GM21515 (cell line): ENCODE results near the gene FAM83B.
"Not testable (repeated sequence)": the region's sequence is repeated elsewhere in the genome, so short reads cannot be mapped to it uniquely, and the experiment has no call there.

Source experiments
- ATAC-seq: cut with Tn5 transposase; IDR thresholded peaks from one replicate; pipeline ENCODE4 v1.9.1; 2021; ENCODE audit not compliant: unreplicated experiment

FAM83B gene

GRCh38 chr6:54846243-54846856, at the start of gene FAM83B:
TSS of gene FAM83B (plus strand) at chr6:54846771. CDS start at chr6:54870247, 23,476 bp downstream.
- no peak for ATAC-seq

- not testable (repeated sequence) for ATAC-seq
Measured at GRCh38 chr6:54796918-54797317, 49.7 kb upstream of the FAM83B start.

GRCh38 chr6:54800050-54800600, 46.4 kb upstream of the FAM83B start:
- no peak for ATAC-seq

GRCh38 chr6:54801244-54801643, 45.3 kb upstream of the FAM83B start:
- no peak for ATAC-seq

GRCh38 chr6:54801669-54802068, 44.9 kb upstream of the FAM83B start:
- ATAC-seq: no peak

- ATAC-seq: no peak
Measured at GRCh38 chr6:54802775-54803634, 43.6 kb upstream of the FAM83B start.

- ATAC-seq: no peak
Measured at GRCh38 chr6:54805077-54805476, 41.5 kb upstream of the FAM83B start.

- no peak for ATAC-seq
Measured at GRCh38 chr6:54810147-54810546, 36.4 kb upstream of the FAM83B start.

- no peak for ATAC-seq
Measured at GRCh38 chr6:54813892-54814291, 32.7 kb upstream of the FAM83B start.

GRCh38 chr6:54817236-54817635, 29.3 kb upstream of the FAM83B start:
- no peak for ATAC-seq

GRCh38 chr6:54817834-54818233, 28.7 kb upstream of the FAM83B start:
- ATAC-seq: no peak

GRCh38 chr6:54824225-54824624, 22.3 kb upstream of the FAM83B start:
- ATAC-seq: not testable (repeated sequence)

- ATAC-seq: no peak
Measured at GRCh38 chr6:54827010-54827409, 19.6 kb upstream of the FAM83B start.

GRCh38 chr6:54830216-54830615, 16.4 kb upstream of the FAM83B start:
- ATAC-seq: no peak

GRCh38 chr6:54835176-54835575, 11.4 kb upstream of the FAM83B start:
- ATAC-seq: no peak

- no peak for ATAC-seq
Measured at GRCh38 chr6:54846857-54847674, 495 bp downstream of the FAM83B start.

- no peak for ATAC-seq
Measured at GRCh38 chr6:54847799-54848597, 1.4 kb downstream of the FAM83B start.

- ATAC-seq: no peak
Measured at GRCh38 chr6:54850114-54850513, 3.5 kb downstream of the FAM83B start.

GRCh38 chr6:54856129-54856528, 9.6 kb downstream of the FAM83B start:
- no peak for ATAC-seq

GRCh38 chr6:54860132-54860531, 13.6 kb downstream of the FAM83B start:
- ATAC-seq: no peak
